HepG2 (cell line): ENCODE results near the gene NFATC1. TPM values are rescaled to one million over a fixed set of nuclear protein-coding genes. Genes with fewer than 3 reads are reported as not detected.

ENCODE experiments used
- ATAC-seq: fragments of 200-7000 bp; cut with Tn5 transposase; 3 replicates; pipeline ENCODE4 v1.9.1; 2020; ENCODE audit warnings: mild to moderate bottlenecking, moderate library complexity
- BruUV-seq: library from RNA; stranded (reverse); fragments of 400-500 nt; replicated peaks from 2 replicates; lab custom pipeline; 2021; lab: Mats Ljungman, UMichigan
- CTCF ChIA-PET: fragments of 300-600 bp; formaldehyde crosslinking; extraction: SDS; loops from one replicate; lab custom pipeline; 2021; ENCODE audit warnings: low total read pairs, inconsistent platforms, low intra/inter-chr PET ratio; lab: Yijun Ruan, JAX
- POLR2A ChIA-PET: fragments of 350-600 bp; sonication (Branson Sonifier 250); formaldehyde crosslinking; loops from one replicate; lab custom pipeline; 2020; ENCODE audit warnings: antibody characterized with exemption, inconsistent platforms; lab: Yijun Ruan, JAX
- DNase-seq: peaks from one replicate; pipeline ENCODE4 v3.0.0-alpha.2; 2015; ENCODE audit warnings: low spot score
- FAIRE-seq: peaks from 3 replicates; lab custom pipeline; 2011; peaks lifted over from hg19 to GRCh38; lab: Jason Lieb, UNC
- H2AFZ ChIP-seq: one replicate; pipeline ENCODE4 v1.6.1; 2011; ENCODE audit warnings: low read length, inconsistent platforms
- H3K27ac ChIP-seq: fragments of 300-600 bp; 3 replicates; pipeline ENCODE4 v1.8.0; 2011; ENCODE audit warnings: mixed run types, mild to moderate bottlenecking, mixed read lengths, low read length, inconsistent platforms; ENCODE audit not compliant: insufficient read depth; ENCODE audit errors: extremely low read length
- H3K27me3 ChIP-seq, 2 experiments: fragments of 200-600 bp in 1 of 2; 2 replicates in 1 of 2; 3 replicates in 1 of 2; pipeline versions ENCODE4 v1.6.0 to v1.8.0; 2011; ENCODE audit warnings: low read length in 2 of 2, mild to moderate bottlenecking in 2 of 2, moderate library complexity in 2 of 2, inconsistent platforms in 1 of 2; ENCODE audit not compliant: insufficient read depth in 2 of 2, control insufficient read depth in 1 of 2
- H3K36me3 ChIP-seq, 2 experiments: fragments of 200-600 bp in 1 of 2; replicated peaks in 1 of 2; 2 replicates in 1 of 2; 3 replicates in 1 of 2; pipeline versions ENCODE4 v1.5.1 to v1.8.0; 2011; ENCODE audit warnings: low read length in 2 of 2, inconsistent platforms in 1 of 2; ENCODE audit not compliant: insufficient read depth in 2 of 2, control insufficient read depth in 1 of 2
- H3K4me1 ChIP-seq: 2 replicates; pipeline ENCODE4 v1.5.1; 2012; ENCODE audit warnings: low read length, inconsistent platforms; ENCODE audit not compliant: insufficient read depth
- H3K4me2 ChIP-seq: 2 replicates; pipeline ENCODE4 v1.6.0; 2011; ENCODE audit warnings: low read depth, low read length, inconsistent platforms
- H3K4me3 ChIP-seq, 3 experiments: fragments of 200-600 bp in 1 of 3; sonication (generic), shearing (Covaris generic) in 1 of 3; replicated peaks in 1 of 3; 2 replicates each; pipeline ENCODE4 v1.5.1; 2011 to 2016; ENCODE audit warnings: low read length in 3 of 3, inconsistent platforms in 2 of 3, low read depth in 2 of 3, mild to moderate bottlenecking in 2 of 3, control low read depth in 1 of 3, mixed read lengths in 1 of 3; ENCODE audit not compliant: insufficient read depth in 1 of 3
- H3K79me2 ChIP-seq: one replicate; pipeline ENCODE4 v1.6.1; 2011; ENCODE audit warnings: low read length, inconsistent platforms; ENCODE audit not compliant: insufficient read depth
- H3K9ac ChIP-seq: 2 replicates; pipeline ENCODE4 v1.6.0; 2011; ENCODE audit warnings: mild to moderate bottlenecking, low read depth, low read length, inconsistent platforms; ENCODE audit not compliant: insufficient read depth
- H3K9me3 ChIP-seq: 2 replicates; pipeline ENCODE4 v1.5.1; 2012; ENCODE audit warnings: mild to moderate bottlenecking, low read length
- H4K20me1 ChIP-seq: 2 replicates; pipeline ENCODE4 v1.6.0; 2011; ENCODE audit warnings: inconsistent platforms, mild to moderate bottlenecking, low read length, moderate library complexity; ENCODE audit not compliant: insufficient read depth
- AGO1 ChIP-seq: fragments of 200-400 bp; formaldehyde crosslinking; IDR thresholded peaks from 2 replicates; pipeline ENCODE4 v1.6.1; 2017; ENCODE audit warnings: mild to moderate bottlenecking, low read depth, low read length, moderate library complexity; ENCODE audit not compliant: poor library complexity, severe bottlenecking
- EZH2 ChIP-seq: conservative IDR thresholded peaks from 2 replicates; pipeline ENCODE4 v1.6.1; 2012; ENCODE audit warnings: mild to moderate bottlenecking, low read depth, low read length, moderate library complexity
- FOXA1 ChIP-seq, 2 experiments: fragments of 450-650 bp in 1 of 2; sonication (generic) in 1 of 2; formaldehyde crosslinking in 1 of 2; IDR thresholded peaks; 2 replicates each; pipeline versions ENCODE4 v1.4.0 to v1.6.1; 2016 to 2020; ENCODE audit warnings: missing genetic modification reagents in 1 of 2
- MTF2 ChIP-seq: sonication (generic); formaldehyde crosslinking; IDR thresholded peaks from 2 replicates; pipeline ENCODE4 v1.5.0; 2020; ENCODE audit warnings: missing genetic modification reagents, borderline replicate concordance
- ZNF552 ChIP-seq: sonication (generic); formaldehyde crosslinking; IDR thresholded peaks from 2 replicates; pipeline ENCODE4 v1.9.0; 2022; ENCODE audit warnings: missing genetic modification reagents, mild to moderate bottlenecking, borderline replicate concordance
- WGBS: methylation state at CpG from one replicate; pipeline ENCODE4 v1.1.6; 2017; ENCODE audit warnings: low lambda C conversion rate; 5-methylcytosine and 5-hydroxymethylcytosine counted together
- in situ Hi-C: cut with HindIII; loops from 2 replicates; pipeline ENCODE4 v1.10.0; 2017; ENCODE audit warnings: low pct_unique_long_range_greater_than_20kb; ENCODE audit not compliant: extremely low pct_ligation_motif_present
- intact Hi-C: fragments of 100-400 bp; cut with micrococcal nuclease; formaldehyde crosslinking; loops from one replicate; pipeline ENCODE4 v1.10.0; 2022; ENCODE audit not compliant: unreplicated experiment
- polyA plus RNA-seq, 8 experiments: library from polyadenylated mRNA; depleted of rRNA in 3 of 8; stranded (reverse) in 7 of 8; unstranded in 1 of 8; fragments of >200 nt; fragmentation: Illumina TruSeq in 4 of 8; extraction: Trizol in 4 of 8; gene quantifications; 2 replicates each; pipeline versions ENCODE4 v1.2.1 to v1.2.3, GENCODE V29; 2011 to 2016; ENCODE audit warnings: low read depth in 4 of 8, missing spikeins in 1 of 8, mixed read lengths in 1 of 8; ENCODE audit not compliant: insufficient read depth in 1 of 8
- total RNA-seq, 5 experiments: library from RNA; depleted of rRNA; stranded (reverse); fragments of >200 nt; fragmentation: Illumina TruSeq; extraction: Trizol; gene quantifications; 2 replicates each; pipeline ENCODE4 v1.2.3, GENCODE V29; 2016; ENCODE audit warnings: low read depth in 1 of 5
- TF ChIP-seq, protein P1 (sequence below): fragments of 450-650 bp; IDR thresholded peaks from 2 replicates; pipeline ENCODE4 v1.6.1; 2016
- TF ChIP-seq, protein P2 (sequence below): sonication (generic); formaldehyde crosslinking; IDR thresholded peaks from 2 replicates; pipeline ENCODE4 v1.5.1; 2020; ENCODE audit warnings: mild to moderate bottlenecking, missing genetic modification reagents, moderate library complexity

The NFATC1 gene
- total and polyA plus RNA-seq, 2 of the 13 experiments (the other 11 are each of a cell fraction or from before 2014, with no cell fraction given) = not detected

DNA sequence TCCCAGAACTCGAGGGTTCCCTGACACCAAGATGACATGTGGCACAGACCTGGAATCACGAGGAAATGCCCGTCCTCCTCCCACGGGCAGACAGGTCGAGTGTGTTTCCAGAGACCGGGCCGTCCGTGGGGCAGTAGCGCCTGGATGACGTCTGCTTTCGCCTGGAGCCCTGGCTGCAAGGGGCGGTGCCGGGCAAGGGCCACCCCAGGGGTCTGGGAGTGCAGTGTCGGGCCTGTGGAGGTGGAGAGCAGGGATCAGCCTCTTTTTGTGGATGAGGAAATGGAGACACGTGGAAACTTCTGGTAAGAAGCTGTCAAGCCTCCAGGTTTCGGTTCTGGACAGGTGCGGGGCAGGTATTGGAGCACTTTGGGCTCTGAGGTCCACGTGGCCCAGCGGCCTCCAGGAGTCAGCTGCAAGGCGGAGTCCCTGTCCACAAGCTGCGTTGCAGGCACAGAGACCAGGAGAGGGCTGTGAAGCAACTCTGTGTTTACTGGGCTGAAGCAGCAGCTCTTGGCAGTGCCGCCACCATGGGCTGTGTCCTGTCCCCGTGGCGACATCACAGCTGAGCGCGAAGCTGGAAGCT is 25.6 kb downstream of the NFATC1 start:
- ChIA-PET CTCF (no interaction called here), POLR2A (no interaction called here)
- no peak overlapping the region for H3K27ac ChIP-seq
- 4% methylated on average over 5 of the region's 26 CpGs for WGBS
- 0 out of 2 replicates have a peak, but pooled peaks cover 2% of the 10 kb centered on the region for H4K20me1 ChIP-seq
- H3K4me2 ChIP-seq = no peak overlapping the region
- intact Hi-C loops = no loop called here
- no peak for DNase-seq
- in situ Hi-C loops = no loop called here
- BruUV-seq = no TSS peak
- no peaks in the 10 kb centered on the region for H3K79me2 ChIP-seq
- H3K4me1 ChIP-seq = no peaks in the 10 kb centered on the region
- H3K27me3 ChIP-seq = peaks cover 22 to 75% of the 10 kb centered on the region in 2 experiments; a peak in 4 of 5 replicates
- no peak overlapping the region for H2AFZ ChIP-seq
- H3K4me3 ChIP-seq = no peak overlapping the region
- H3K9me3 ChIP-seq = no peaks in the 10 kb centered on the region
- H3K9ac ChIP-seq = no peak overlapping the region
- H3K36me3 ChIP-seq = no peaks in the 10 kb centered on the region
- no peak for FAIRE-seq
- ATAC-seq = peak; percentile 38
- TF ChIP-seq AGO1 (no peak), ZNF552 (CRISPR knock-in tag) (no peak), EZH2 (0 out of 2 replicates have a peak, but pooled peaks have one; percentile 3), FOXA1 (IDR thresholded peaks at IDR 0.05) (no peak), FOXA1 (CRISPR knock-in tag; IDR thresholded peaks at IDR 0.05) (0 out of 2 replicates have a peak, but pooled peaks have one; percentile 28), MTF2 (CRISPR knock-in tag) (0 out of 2 replicates have a peak, but pooled peaks have one; percentile 12)
- TF ChIP-seq, protein P1, sequence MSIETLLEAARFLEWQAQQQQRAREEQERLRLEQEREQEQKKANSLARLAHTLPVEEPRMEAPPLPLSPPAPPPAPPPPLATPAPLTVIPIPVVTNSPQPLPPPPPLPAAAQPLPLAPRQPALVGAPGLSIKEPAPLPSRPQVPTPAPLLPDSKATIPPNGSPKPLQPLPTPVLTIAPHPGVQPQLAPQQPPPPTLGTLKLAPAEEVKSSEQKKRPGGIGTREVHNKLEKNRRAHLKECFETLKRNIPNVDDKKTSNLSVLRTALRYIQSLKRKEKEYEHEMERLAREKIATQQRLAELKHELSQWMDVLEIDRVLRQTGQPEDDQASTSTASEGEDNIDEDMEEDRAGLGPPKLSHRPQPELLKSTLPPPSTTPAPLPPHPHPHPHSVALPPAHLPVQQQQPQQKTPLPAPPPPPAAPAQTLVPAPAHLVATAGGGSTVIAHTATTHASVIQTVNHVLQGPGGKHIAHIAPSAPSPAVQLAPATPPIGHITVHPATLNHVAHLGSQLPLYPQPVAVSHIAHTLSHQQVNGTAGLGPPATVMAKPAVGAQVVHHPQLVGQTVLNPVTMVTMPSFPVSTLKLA = peak; percentile 77
- TF ChIP-seq, protein P2, sequence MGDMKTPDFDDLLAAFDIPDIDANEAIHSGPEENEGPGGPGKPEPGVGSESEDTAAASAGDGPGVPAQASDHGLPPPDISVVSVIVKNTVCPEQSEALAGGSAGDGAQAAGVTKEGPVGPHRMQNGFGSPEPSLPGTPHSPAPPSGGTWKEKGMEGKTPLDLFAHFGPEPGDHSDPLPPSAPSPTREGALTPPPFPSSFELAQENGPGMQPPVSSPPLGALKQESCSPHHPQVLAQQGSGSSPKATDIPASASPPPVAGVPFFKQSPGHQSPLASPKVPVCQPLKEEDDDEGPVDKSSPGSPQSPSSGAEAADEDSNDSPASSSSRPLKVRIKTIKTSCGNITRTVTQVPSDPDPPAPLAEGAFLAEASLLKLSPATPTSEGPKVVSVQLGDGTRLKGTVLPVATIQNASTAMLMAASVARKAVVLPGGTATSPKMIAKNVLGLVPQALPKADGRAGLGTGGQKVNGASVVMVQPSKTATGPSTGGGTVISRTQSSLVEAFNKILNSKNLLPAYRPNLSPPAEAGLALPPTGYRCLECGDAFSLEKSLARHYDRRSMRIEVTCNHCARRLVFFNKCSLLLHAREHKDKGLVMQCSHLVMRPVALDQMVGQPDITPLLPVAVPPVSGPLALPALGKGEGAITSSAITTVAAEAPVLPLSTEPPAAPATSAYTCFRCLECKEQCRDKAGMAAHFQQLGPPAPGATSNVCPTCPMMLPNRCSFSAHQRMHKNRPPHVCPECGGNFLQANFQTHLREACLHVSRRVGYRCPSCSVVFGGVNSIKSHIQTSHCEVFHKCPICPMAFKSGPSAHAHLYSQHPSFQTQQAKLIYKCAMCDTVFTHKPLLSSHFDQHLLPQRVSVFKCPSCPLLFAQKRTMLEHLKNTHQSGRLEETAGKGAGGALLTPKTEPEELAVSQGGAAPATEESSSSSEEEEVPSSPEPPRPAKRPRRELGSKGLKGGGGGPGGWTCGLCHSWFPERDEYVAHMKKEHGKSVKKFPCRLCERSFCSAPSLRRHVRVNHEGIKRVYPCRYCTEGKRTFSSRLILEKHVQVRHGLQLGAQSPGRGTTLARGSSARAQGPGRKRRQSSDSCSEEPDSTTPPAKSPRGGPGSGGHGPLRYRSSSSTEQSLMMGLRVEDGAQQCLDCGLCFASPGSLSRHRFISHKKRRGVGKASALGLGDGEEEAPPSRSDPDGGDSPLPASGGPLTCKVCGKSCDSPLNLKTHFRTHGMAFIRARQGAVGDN (CRISPR knock-in tag) = peak; percentile 12; the same call in 1 of the 2 replicates
